GM23248 (cell line): ENCODE results near the gene ARHGEF12.

Experiments
- EZH2 ChIP-seq: fragments of 200-600 bp; sonication (generic); IDR thresholded peaks from 2 replicates; pipeline ENCODE4 v1.6.1; 2018; ENCODE audit warnings: antibody characterized with exemption, mild to moderate bottlenecking; ENCODE audit not compliant: insufficient read depth, poor library complexity, severe bottlenecking
- EZH2phosphoT487 ChIP-seq: fragments of 200-600 bp; sonication (generic); IDR thresholded peaks from 2 replicates; pipeline ENCODE4 v1.6.1; 2018; ENCODE audit warnings: antibody characterized with exemption, moderate library complexity, mild to moderate bottlenecking, low read depth; ENCODE audit not compliant: insufficient read depth

GRCh38 chr11:120381401-120381800 lies 45.2 kb downstream of the ARHGEF12 start:
- TF ChIP-seq EZH2 (no peak), EZH2phosphoT487 (no peak)
